Naive thymus-derived CD8-positive, alpha-beta T cell (primary cell): Measurements from ENCODE around the gene LRRC8D. TPM values are rescaled to one million over a fixed set of nuclear protein-coding genes. Genes with fewer than 3 reads are reported as not detected.
"Not testable (repeated sequence)": the region's sequence is repeated elsewhere in the genome, so short reads cannot be mapped to it uniquely, and the experiment has no call there.

ENCODE experiments used
- ATAC-seq, 2 donors: fragments of 150-1000 bp; cut with Tn5 transposase in 1 of 2; sonication (Bioruptor Pico), chemical (Tn5 transposase) in 1 of 2; 1 replicate in 1 of 2; 2 replicates in 1 of 2; pipeline ENCODE4 v1.10.0; 2021; ENCODE audit warnings: mild to moderate bottlenecking in 2 of 2, moderate library complexity in 2 of 2
- POLR2A ChIA-PET: fragments of 350-600 bp; sonication (Branson Sonifier 250); formaldehyde crosslinking; loops from one replicate; lab custom pipeline; 2021; ENCODE audit warnings: antibody characterized with exemption; lab: Charles Lee
- DNase-seq, 10 donors: peaks; one replicate each; pipeline versions ENCODE4 v3.0.0 to v3.0.0-alpha.2; 2020 to 2022
- H3K27ac Mint-ChIP-seq, 10 donors: one replicate each; pipeline ENCODE4 v1.8.0; 2020 to 2022; ENCODE audit warnings: mild to moderate bottlenecking in 10 of 10, mixed read lengths in 10 of 10, moderate library complexity in 4 of 10, inconsistent platforms in 1 of 10
- H3K27me3 Mint-ChIP-seq, 5 donors: one replicate each; pipeline ENCODE4 v1.8.0; 2021 to 2022; ENCODE audit warnings: mixed read lengths in 5 of 5
- H3K36me3 Mint-ChIP-seq, 3 donors: one replicate each; pipeline ENCODE4 v1.8.0; 2020 to 2022; ENCODE audit warnings: mixed read lengths in 3 of 3, mild to moderate bottlenecking in 2 of 3, inconsistent platforms in 1 of 3
- H3K4me1 Mint-ChIP-seq, 4 donors: one replicate each; pipeline ENCODE4 v1.8.0; 2021 to 2022; ENCODE audit warnings: mixed read lengths in 4 of 4
- H3K4me3 Mint-ChIP-seq, 10 donors: one replicate each; pipeline ENCODE4 v1.8.0; 2020 to 2022; ENCODE audit warnings: mild to moderate bottlenecking in 10 of 10, mixed read lengths in 10 of 10, moderate library complexity in 6 of 10, inconsistent platforms in 1 of 10
- H3K9me3 Mint-ChIP-seq, 9 donors: one replicate each; pipeline ENCODE4 v1.8.0; 2020 to 2022; ENCODE audit warnings: mixed read lengths in 9 of 9, mild to moderate bottlenecking in 3 of 9, inconsistent platforms in 1 of 9, moderate library complexity in 1 of 9
- polyA plus RNA-seq, 3 donors: library from polyadenylated mRNA; unstranded; fragments of 300-500 nt; fragmentation: Illumina TruSeq; gene quantifications; one replicate each; pipeline ENCODE4 v1.2.3, GENCODE V29; 2021
- total RNA-seq, 8 experiments: library from RNA in 2 of 8; stranded (reverse) in 2 of 8; gene quantifications; one replicate each; pipeline ENCODE4 v1.2.3 and lab custom pipeline; 2021 to 2026

The LRRC8D gene
- total and polyA plus RNA-seq, 5 experiments from 2014 or later, result 37.1 to 60.0 (median 42.3) TPM

DNA sequence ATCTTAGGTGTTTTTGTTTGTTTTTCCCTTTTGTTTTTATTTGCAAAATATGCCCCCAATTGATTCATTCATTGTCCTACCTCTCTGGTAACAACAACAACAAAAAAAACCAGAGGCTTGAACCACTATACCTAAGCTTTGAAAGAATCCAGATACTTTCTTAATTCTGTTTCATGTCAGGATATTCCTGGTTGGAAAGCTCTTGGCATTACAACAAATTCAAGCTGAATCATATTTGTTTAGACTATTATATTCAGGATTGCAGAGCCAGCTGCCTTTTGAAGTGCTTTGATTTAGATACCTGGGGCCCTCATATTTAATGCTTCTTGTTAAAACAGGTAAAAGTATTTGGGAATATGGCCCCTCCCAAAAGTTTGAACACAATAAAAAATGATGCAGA, 151.2 kb downstream of the LRRC8D start:
- Mint-ChIP-seq H3K4me1 (peaks cover 0 to 3% (median under 1%) of the 10 kb centered on the region in 4 donors), H3K36me3 (no peaks in the 10 kb centered on the region), H3K27ac (no peak overlapping the region), H3K9me3 (no peaks in the 10 kb centered on the region), H3K4me3 (no peak overlapping the region), H3K27me3 (peaks cover 0 to 2% (median 0%) of the 10 kb centered on the region in 5 donors)
- POLR2A ChIA-PET, result no interaction called here
- no peak for ATAC-seq
- DNase-seq, result no peak

DNA sequence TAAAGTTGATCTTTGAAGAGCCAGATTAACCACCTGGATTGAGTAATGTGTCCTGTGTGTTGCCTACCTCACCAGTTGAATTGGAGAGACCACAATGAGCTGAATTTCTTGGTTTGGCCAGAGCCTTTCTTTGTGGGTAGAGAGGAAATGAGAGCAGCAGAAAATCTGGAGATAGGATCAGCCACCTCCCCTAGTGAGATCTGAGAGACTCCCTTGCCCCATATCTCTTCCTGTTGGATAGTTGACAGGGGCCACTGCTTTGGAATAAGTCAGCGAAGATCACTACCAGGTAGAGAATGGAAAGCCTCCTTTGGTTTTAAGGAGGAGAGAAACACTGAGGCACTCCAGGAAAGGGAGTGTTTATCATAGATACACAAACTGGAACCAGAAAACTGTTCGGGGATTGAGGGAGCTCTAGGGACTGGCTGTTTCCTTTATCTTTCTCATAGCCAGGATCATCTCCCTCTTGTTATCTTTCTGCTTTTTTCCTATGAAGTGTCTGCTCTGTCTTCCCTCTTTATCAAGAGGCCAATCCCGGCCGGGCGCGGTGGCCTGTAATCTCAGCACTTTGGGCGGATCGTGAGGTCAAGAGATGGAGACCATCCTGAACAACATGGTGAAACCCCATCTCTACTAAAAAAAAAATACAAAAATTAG, 152.8 kb downstream of the LRRC8D start:
- no peak for ATAC-seq
- peaks cover 0 to 3% (median 0%) of the 10 kb centered on the region in 4 donors for H3K4me1 Mint-ChIP-seq

DNA sequence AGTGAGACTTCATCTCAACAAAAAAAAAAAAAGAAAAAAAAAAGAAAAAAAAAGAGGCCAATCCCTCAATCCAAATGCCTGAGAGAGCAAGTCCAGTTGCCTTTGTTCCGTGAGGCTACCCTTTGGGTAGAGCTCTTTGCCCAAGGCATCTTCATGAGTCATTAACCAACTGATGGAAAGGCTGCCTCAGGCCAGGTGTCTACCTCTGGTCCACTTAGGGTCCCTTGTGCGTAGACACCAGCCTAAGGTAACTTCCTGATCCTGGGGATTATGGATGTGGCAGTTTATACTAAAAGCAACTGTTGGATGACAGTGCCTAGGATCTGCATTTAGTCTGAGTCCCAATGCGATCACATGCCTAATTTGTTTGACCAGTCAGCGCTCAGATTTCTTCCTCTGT, 153.4 kb downstream of the LRRC8D start:
- Mint-ChIP-seq H3K9me3 (no peaks in the 10 kb centered on the region), H3K27ac (no peak overlapping the region), H3K27me3 (peaks cover 0 to 2% (median 0%) of the 10 kb centered on the region in 5 donors), H3K4me3 (no peak overlapping the region), H3K4me1 (peaks cover 0 to 3% (median 0%) of the 10 kb centered on the region in 4 donors), H3K36me3 (no peaks in the 10 kb centered on the region)
- ATAC-seq (no peak), DNase-seq (no peak)
- POLR2A ChIA-PET, result no interaction called here

More for the DNA sequence above, 152.8 kb downstream of the LRRC8D start:
- POLR2A ChIA-PET, result no interaction called here
- Mint-ChIP-seq H3K36me3 (no peaks in the 10 kb centered on the region), H3K9me3 (no peaks in the 10 kb centered on the region), H3K4me3 (no peak overlapping the region), H3K27me3 (peaks cover 0 to 2% (median 0%) of the 10 kb centered on the region in 5 donors), H3K27ac (no peak overlapping the region)
- no peak for DNase-seq

DNA sequence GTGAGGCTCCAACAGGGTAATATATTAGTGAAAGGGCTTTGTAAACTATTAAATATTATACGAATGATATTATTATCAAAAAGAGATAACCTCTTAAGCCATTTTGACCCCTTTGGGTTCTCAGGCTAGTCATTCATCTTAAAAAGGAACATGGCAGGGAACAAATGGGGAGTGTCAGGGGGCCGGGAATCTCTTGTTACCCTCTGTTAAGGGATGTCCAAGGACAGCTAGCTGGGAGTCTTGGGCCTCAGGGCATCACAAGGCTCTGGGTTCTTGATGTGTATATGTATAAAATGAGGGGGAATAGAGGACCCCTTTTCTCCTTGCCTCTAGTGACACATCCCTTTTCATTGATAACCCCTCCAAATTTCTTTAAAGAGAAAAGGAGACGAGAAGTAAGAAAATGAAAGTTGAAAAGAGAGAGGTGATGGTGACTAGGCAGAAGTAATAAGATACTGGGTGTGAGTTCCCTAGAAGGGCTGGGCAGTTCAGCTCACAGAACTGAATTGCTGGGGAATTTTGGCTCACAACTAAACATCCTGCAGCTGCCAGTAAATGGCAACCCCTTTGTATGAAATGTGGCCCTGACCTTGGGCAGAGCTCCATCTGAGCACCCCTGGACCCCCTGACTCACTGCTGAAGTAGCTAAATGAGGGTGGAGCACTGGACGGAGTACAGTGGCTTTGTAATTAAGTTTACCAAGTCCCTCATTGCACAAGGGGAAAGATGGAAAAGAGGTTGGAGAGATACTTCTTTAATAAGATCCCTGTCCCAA, 154.1 kb downstream of the LRRC8D start:
- H3K36me3 Mint-ChIP-seq, result no peaks in the 10 kb centered on the region
- H3K27ac Mint-ChIP-seq, result no peak overlapping the region
- H3K4me3 Mint-ChIP-seq, result no peak overlapping the region
- H3K9me3 Mint-ChIP-seq, result no peaks in the 10 kb centered on the region
- H3K4me1 Mint-ChIP-seq, result peaks cover 0 to 3% (median 0%) of the 10 kb centered on the region in 4 donors
- DNase-seq, result no peak
- ATAC-seq, result no peak
- POLR2A ChIA-PET, result no interaction called here
- peaks cover 0 to 2% (median 0%) of the 10 kb centered on the region in 5 donors for H3K27me3 Mint-ChIP-seq

DNA sequence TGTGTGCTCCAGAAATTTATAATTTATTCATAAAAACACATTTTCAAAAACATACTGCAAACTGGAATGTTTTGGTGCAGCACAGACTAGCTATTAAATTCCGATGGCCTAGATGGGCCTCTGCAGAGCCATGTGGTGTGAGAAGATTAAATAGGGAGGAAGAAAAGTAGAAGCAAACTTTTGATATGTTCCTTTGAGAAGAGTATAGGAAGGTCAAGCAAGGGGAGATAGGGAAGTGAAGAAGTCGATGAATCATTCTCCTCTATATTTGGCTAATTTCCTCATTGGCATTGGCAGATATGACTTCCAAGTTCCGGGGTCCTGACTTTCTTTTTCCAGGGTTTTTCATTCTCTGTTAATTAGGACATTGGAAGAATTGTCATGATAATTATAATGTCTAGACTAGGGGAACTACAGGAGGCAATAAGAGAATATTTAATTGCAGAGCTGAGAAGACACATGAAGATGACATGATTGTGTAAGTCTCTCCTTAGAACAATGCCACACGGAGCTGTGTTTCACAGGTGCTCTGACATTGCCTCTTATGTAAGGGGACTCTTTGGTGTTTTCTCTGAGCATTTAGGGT, 154.8 kb downstream of the LRRC8D start:
- POLR2A ChIA-PET, result interaction anchor here (0.8 kb wide), 1 partner anchor 13 kb away, joined by 4 read pairs; no protein-coding TSS in a partner anchor
- no peak for ATAC-seq
- Mint-ChIP-seq H3K27ac (peak overlapping the region in 1 of 10 donors; percentile 43), H3K9me3 (no peaks in the 10 kb centered on the region), H3K36me3 (no peaks in the 10 kb centered on the region), H3K4me1 (peaks cover 0 to 3% (median 0%) of the 10 kb centered on the region in 4 donors), H3K4me3 (no peak overlapping the region), H3K27me3 (peaks cover 0 to 2% (median 0%) of the 10 kb centered on the region in 5 donors)
- no peak for DNase-seq

DNA sequence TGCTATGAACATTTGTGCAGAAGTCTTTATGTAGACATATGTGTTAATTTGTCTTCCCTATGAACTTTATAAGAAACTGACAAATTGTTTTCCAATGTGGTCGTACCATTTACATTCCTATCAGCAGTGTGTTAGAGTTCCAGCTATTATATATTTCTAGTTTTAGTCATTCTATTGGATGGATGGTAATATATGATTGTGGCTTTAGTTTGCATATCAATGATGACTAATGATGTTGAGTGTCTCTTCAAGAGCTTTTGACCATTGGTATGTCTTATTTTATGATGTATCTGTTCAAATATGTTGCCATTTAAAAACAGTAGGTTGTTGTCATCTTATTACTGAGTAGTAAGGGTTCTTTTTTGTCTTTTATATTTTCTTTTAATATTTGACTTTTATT, 157.9 kb downstream of the LRRC8D start:
- no peak overlapping the region for H3K27ac Mint-ChIP-seq
- no peak for DNase-seq
- ATAC-seq, result no peak
- no peak overlapping the region for H3K4me3 Mint-ChIP-seq
- peaks cover 0 to 1% (median 0%) of the 10 kb centered on the region in 5 donors for H3K27me3 Mint-ChIP-seq
- POLR2A ChIA-PET, result no interaction called here
- peaks cover 0 to 1% (median 0%) of the 10 kb centered on the region in 4 donors for H3K4me1 Mint-ChIP-seq
- no peaks in the 10 kb centered on the region for H3K9me3 Mint-ChIP-seq
- H3K36me3 Mint-ChIP-seq, result no peaks in the 10 kb centered on the region

DNA sequence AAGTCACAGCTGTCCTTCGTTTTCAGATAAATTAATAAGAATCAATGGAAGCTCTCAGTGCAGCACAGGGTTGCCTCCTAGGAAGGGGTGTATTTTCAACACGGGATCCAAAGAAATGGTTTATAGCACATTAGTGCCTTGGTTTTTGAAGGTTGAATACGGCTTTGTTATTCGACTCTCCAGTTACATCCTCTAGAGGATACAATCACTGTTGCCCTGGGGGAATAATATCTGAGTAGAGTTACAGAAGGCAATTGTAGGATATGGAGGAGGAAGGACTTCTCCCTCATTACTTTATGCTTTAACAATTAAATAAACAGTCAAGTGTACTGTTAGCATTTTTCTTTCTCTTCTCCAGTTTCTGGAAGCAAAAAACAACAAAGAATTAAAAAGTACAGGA, 159.8 kb downstream of the LRRC8D start:
- POLR2A ChIA-PET, result no interaction called here
- no peak overlapping the region for H3K4me3 Mint-ChIP-seq
- H3K9me3 Mint-ChIP-seq, result no peaks in the 10 kb centered on the region
- no peak for DNase-seq
- H3K4me1 Mint-ChIP-seq, result no peaks in the 10 kb centered on the region
- no peak for ATAC-seq
- no peaks in the 10 kb centered on the region for H3K36me3 Mint-ChIP-seq
- no peaks in the 10 kb centered on the region for H3K27me3 Mint-ChIP-seq
- H3K27ac Mint-ChIP-seq, result no peak overlapping the region

DNA sequence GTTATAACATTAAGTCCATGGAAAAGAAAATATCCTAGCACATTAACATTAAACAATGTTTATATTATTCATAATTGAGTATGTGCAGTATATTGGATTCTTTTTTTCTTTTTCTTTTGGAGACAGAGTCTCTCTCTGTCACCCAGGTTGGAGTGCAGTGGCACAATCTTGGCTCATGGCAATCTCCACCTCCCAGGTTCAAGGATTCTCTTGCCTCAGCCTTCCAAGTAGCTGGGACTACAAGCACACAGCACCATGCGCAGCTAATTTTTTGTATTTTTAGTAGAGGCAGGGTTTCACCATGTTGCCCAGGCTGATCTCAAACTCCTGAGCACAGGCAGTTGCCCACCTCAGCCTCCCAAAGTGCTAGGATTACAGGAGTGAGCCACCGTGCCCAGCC, 162.0 kb downstream of the LRRC8D start:
- not testable (repeated sequence) for ATAC-seq

DNA sequence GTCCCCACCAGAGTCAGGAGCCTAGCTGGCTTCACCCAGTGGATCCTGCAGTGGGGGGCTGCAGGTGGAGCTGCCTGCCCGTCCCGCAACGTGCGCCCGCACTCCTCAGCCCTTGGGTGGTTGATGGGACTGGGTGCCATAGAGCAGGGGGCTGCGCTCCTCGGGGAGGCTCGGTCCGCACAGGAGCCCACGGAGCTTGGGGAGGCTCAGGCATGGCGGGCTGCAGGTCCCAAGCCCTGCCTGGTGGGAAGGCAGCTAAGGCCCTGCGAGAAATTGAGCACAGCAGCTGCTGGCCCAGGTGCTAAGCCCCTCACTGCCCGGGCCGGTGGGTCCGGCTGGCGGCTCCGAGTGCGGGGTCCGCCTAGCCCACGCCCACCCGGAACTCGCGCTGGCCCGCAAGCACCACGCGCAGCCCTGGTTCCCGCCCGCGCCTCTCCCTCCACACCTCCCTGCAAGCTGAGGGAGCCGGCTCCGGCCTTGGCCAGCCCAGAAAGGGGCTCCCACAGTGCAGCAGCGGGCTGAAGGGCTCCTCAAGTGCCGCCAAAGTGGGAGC, 163.8 kb downstream of the LRRC8D start:
- not testable (repeated sequence) for H3K36me3 Mint-ChIP-seq

More for the DNA sequence above, 162.0 kb downstream of the LRRC8D start:
- H3K9me3 Mint-ChIP-seq, DNase-seq, H3K4me1 Mint-ChIP-seq, H3K27ac Mint-ChIP-seq, H3K36me3 Mint-ChIP-seq, H3K27me3 Mint-ChIP-seq, POLR2A ChIA-PET, H3K4me3 Mint-ChIP-seq: not testable (repeated sequence)

DNA sequence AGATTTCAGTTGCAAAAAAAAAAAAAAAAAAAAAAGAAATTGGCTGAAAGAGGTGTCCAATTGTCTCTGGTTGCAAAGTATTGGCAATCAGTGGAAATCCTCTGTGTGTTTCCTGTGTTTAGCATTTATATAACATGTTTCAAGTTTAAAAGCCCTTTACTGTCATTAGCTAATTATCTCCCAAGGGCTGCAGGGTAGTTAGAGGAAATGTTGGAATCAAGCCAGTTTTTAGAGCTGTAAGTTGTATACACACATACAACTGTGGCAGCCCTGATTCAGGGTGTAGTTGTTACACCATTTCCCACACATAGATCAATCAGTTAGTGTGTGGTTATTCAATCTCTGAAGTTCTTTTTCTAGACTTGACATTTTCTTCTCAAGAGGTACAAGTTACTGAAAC, 165.2 kb downstream of the LRRC8D start:
- peaks cover 0 to 2% (median 0%) of the 10 kb centered on the region in 5 donors for H3K27me3 Mint-ChIP-seq
- DNase-seq (no peak), ATAC-seq (no peak)
- H3K36me3 Mint-ChIP-seq, result no peaks in the 10 kb centered on the region
- no peak overlapping the region for H3K27ac Mint-ChIP-seq
- H3K9me3 Mint-ChIP-seq, result no peaks in the 10 kb centered on the region
- POLR2A ChIA-PET, result interaction anchor here (1.6 kb wide), 1 partner anchor 143 kb away, joined by 4 read pairs; no protein-coding TSS in a partner anchor
- no peaks in the 10 kb centered on the region for H3K4me1 Mint-ChIP-seq
- H3K4me3 Mint-ChIP-seq, result no peak overlapping the region

More for the DNA sequence above, 163.8 kb downstream of the LRRC8D start:
- POLR2A ChIA-PET, result interaction anchor here (1.6 kb wide), 1 partner anchor 141 kb away, joined by 4 read pairs; no protein-coding TSS in a partner anchor
- not testable (repeated sequence) for ATAC-seq, H3K27me3 Mint-ChIP-seq, DNase-seq, H3K4me1 Mint-ChIP-seq, H3K27ac Mint-ChIP-seq, H3K9me3 Mint-ChIP-seq, H3K4me3 Mint-ChIP-seq
